Measurements from ENCODE around the gene SLC40A1.

DNA sequence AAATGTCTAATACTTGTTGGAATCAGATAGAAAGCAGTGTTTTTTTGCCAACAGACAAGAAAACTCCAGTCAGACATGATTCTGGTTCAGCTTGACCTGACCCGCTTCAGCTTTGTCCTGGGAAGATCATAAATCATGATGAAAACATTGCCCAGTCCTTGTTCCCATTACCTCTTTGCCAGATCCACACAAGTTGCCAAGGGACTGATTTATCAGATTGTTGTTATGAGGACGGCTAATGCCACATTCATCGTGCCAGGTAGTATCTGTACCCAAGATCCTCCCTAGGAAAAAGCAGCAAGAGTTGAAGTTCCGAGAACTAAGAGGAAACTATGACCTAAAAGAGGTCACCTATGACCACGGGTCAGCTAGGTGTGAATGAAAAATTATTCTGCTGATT, 39.0 kb downstream of the SLC40A1 start:
- TF ChIP-seq TAF1 (conservative IDR thresholded peaks at IDR 0.05) = no peak
- TF ChIP-seq, protein P1, sequence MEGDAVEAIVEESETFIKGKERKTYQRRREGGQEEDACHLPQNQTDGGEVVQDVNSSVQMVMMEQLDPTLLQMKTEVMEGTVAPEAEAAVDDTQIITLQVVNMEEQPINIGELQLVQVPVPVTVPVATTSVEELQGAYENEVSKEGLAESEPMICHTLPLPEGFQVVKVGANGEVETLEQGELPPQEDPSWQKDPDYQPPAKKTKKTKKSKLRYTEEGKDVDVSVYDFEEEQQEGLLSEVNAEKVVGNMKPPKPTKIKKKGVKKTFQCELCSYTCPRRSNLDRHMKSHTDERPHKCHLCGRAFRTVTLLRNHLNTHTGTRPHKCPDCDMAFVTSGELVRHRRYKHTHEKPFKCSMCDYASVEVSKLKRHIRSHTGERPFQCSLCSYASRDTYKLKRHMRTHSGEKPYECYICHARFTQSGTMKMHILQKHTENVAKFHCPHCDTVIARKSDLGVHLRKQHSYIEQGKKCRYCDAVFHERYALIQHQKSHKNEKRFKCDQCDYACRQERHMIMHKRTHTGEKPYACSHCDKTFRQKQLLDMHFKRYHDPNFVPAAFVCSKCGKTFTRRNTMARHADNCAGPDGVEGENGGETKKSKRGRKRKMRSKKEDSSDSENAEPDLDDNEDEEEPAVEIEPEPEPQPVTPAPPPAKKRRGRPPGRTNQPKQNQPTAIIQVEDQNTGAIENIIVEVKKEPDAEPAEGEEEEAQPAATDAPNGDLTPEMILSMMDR (IDR thresholded peaks at IDR 0.05; ENCODE audit: low read depth, low read length, missing input control) = no peak
